OCI-LY3 (cell line): Measurements from ENCODE around the gene OGFOD1.

ENCODE experiments used
- H2AFZ ChIP-seq: fragments of 200-600, 300-600 bp; shearing (Covaris generic); 2 replicates; pipeline ENCODE4 v1.6.0; 2014; ENCODE audit warnings: antibody characterized with exemption, low read depth, low read length
- H3K27ac ChIP-seq: fragments of 200-600, 300-600 bp; sonication (generic); 2 replicates; pipeline ENCODE4 v1.5.1; 2014; ENCODE audit warnings: mild to moderate bottlenecking, low read length, moderate library complexity, mixed read lengths
- H3K27me3 ChIP-seq: fragments of 200-600, 300-600 bp; sonication (generic); 2 replicates; pipeline ENCODE4 v1.6.1; 2014; ENCODE audit warnings: low read depth, low read length, mixed read lengths
- H3K36me3 ChIP-seq: fragments of 200-600, 300-600 bp; sonication (generic); replicated peaks from 2 replicates; pipeline ENCODE3; 2014; ENCODE audit warnings: low read depth, low read length, mixed read lengths
- H3K4me1 ChIP-seq: fragments of 300-600, 200-600 bp; sonication (generic); 2 replicates; pipeline ENCODE4 v1.6.1; 2014; ENCODE audit warnings: low read length, mixed read lengths
- H3K4me2 ChIP-seq: fragments of 200-600, 300-600 bp; sonication (generic); 2 replicates; pipeline ENCODE4 v1.6.1; 2014; ENCODE audit warnings: low read length, mixed read lengths
- H3K4me3 ChIP-seq: fragments of 300-600, 200-600 bp; sonication (generic); 2 replicates; pipeline ENCODE4 v1.5.1; 2014; ENCODE audit warnings: antibody characterized with exemption, mild to moderate bottlenecking, low read length, moderate library complexity
- H3K79me2 ChIP-seq: fragments of 300-600, 200-600 bp; shearing (Covaris generic); 2 replicates; pipeline ENCODE4 v1.6.1; 2014; ENCODE audit warnings: mild to moderate bottlenecking, low read length, mixed read lengths
- H3K9ac ChIP-seq: fragments of 300-600, 200-600 bp; shearing (Covaris generic); 2 replicates; pipeline ENCODE4 v1.6.0; 2014; ENCODE audit warnings: mild to moderate bottlenecking, low read length, moderate library complexity
- H3K9me3 ChIP-seq: fragments of 200-600, 300-600 bp; shearing (Covaris generic); 2 replicates; pipeline ENCODE4 v1.6.1; 2014; ENCODE audit warnings: low read length, mixed read lengths; ENCODE audit not compliant: insufficient read depth
- H4K20me1 ChIP-seq: fragments of 200-600, 300-600 bp; sonication (generic); 2 replicates; pipeline ENCODE4 v1.6.1; 2016; ENCODE audit warnings: low read length, mixed read lengths; ENCODE audit not compliant: insufficient read depth
- EZH2phosphoT487 ChIP-seq: fragments of 200-600 bp; shearing (Covaris generic); IDR thresholded peaks from 2 replicates; pipeline ENCODE4 v1.6.1; 2018; ENCODE audit warnings: antibody characterized with exemption, mixed run types, low read depth
- TF ChIP-seq, protein P1 (sequence below): fragments of 200-600, 300-600 bp; sonication (generic); IDR thresholded peaks from 2 replicates; pipeline ENCODE4 v1.5.1; 2014; ENCODE audit warnings: antibody characterized with exemption, low read length, low read depth

Gene OGFOD1

GRCh38 chr16:56466344-56466743, 15.0 kb downstream of the OGFOD1 start:
- Histone ChIP-seq H3K4me3 (no peak overlapping the region), H3K9me3 (no peaks in the 10 kb centered on the region), H3K79me2 (no peaks in the 10 kb centered on the region), H2AFZ (no peak overlapping the region), H3K4me2 (no peak overlapping the region), H3K27me3 (no peaks in the 10 kb centered on the region), H3K9ac (no peak overlapping the region), H3K4me1 (no peaks in the 10 kb centered on the region), H3K36me3 (peaks cover 57% of the 10 kb centered on the region), H4K20me1 (no peaks in the 10 kb centered on the region), H3K27ac (no peak overlapping the region)
- TF ChIP-seq, protein P1, sequence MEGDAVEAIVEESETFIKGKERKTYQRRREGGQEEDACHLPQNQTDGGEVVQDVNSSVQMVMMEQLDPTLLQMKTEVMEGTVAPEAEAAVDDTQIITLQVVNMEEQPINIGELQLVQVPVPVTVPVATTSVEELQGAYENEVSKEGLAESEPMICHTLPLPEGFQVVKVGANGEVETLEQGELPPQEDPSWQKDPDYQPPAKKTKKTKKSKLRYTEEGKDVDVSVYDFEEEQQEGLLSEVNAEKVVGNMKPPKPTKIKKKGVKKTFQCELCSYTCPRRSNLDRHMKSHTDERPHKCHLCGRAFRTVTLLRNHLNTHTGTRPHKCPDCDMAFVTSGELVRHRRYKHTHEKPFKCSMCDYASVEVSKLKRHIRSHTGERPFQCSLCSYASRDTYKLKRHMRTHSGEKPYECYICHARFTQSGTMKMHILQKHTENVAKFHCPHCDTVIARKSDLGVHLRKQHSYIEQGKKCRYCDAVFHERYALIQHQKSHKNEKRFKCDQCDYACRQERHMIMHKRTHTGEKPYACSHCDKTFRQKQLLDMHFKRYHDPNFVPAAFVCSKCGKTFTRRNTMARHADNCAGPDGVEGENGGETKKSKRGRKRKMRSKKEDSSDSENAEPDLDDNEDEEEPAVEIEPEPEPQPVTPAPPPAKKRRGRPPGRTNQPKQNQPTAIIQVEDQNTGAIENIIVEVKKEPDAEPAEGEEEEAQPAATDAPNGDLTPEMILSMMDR, result no peak
- no peak for TF ChIP-seq EZH2phosphoT487

GRCh38 chr16:56468800-56469199, 17.4 kb downstream of the OGFOD1 start:
- Histone ChIP-seq H3K4me3 (no peak overlapping the region), H3K4me2 (no peak overlapping the region), H3K4me1 (no peaks in the 10 kb centered on the region), H3K27ac (no peak overlapping the region), H3K36me3 (peaks cover 62% of the 10 kb centered on the region), H3K27me3 (no peaks in the 10 kb centered on the region), H4K20me1 (no peaks in the 10 kb centered on the region), H2AFZ (no peak overlapping the region), H3K9me3 (no peaks in the 10 kb centered on the region), H3K79me2 (no peaks in the 10 kb centered on the region), H3K9ac (no peak overlapping the region)
- TF ChIP-seq EZH2phosphoT487, result no peak
- TF ChIP-seq, protein P1, result no peak

- Histone ChIP-seq H3K9ac (no peak overlapping the region), H3K27ac (no peak overlapping the region), H3K4me2 (no peak overlapping the region), H3K36me3 (peaks cover 58% of the 10 kb centered on the region), H3K4me1 (no peaks in the 10 kb centered on the region), H3K4me3 (no peak overlapping the region), H2AFZ (no peak overlapping the region), H3K79me2 (no peaks in the 10 kb centered on the region), H4K20me1 (no peaks in the 10 kb centered on the region), H3K27me3 (no peaks in the 10 kb centered on the region), H3K9me3 (no peaks in the 10 kb centered on the region)
- TF ChIP-seq, protein P1, result no peak
- no peak for TF ChIP-seq EZH2phosphoT487
Measured at GRCh38 chr16:56469748-56470147, 18.4 kb downstream of the OGFOD1 start.

- Histone ChIP-seq H2AFZ (no peak overlapping the region), H3K27me3 (no peaks in the 10 kb centered on the region), H3K36me3 (peaks cover 63% of the 10 kb centered on the region), H3K27ac (no peak overlapping the region), H4K20me1 (no peaks in the 10 kb centered on the region), H3K4me1 (no peaks in the 10 kb centered on the region), H3K9ac (no peak overlapping the region), H3K4me2 (no peak overlapping the region), H3K9me3 (no peaks in the 10 kb centered on the region), H3K79me2 (no peaks in the 10 kb centered on the region), H3K4me3 (no peak overlapping the region)
- no peak for TF ChIP-seq EZH2phosphoT487
- TF ChIP-seq, protein P1, result no peak
Measured at GRCh38 chr16:56470232-56470631, 18.9 kb downstream of the OGFOD1 start.
